Testis (tissue), 3 donors: ENCODE measurements around the gene SMIM44. TPM values are rescaled to one million over a fixed set of nuclear protein-coding genes. Genes with fewer than 3 reads are reported as not detected.
A peak's percentile ranks its signal among the peaks of the same experiment; 100 is the strongest.

Source experiments
- DNase-seq: peaks from one replicate; pipeline ENCODE4 v3.0.0-alpha.2; 2019
- H3K27ac ChIP-seq, 2 donors: fragments of 200-600 bp; sonication (generic); one replicate each; pipeline ENCODE4 v1.5.1; 2019
- H3K27me3 ChIP-seq: fragments of 200-600 bp; sonication (generic); one replicate; pipeline ENCODE4 v1.5.1; 2019
- H3K36me3 ChIP-seq: fragments of 200-600 bp; sonication (generic); one replicate; pipeline ENCODE4 v1.5.1; 2017; ENCODE audit warnings: low read depth; ENCODE audit errors: missing control alignments
- H3K4me1 ChIP-seq: fragments of 200-600 bp; sonication (generic); one replicate; pipeline ENCODE4 v1.5.1; 2019
- H3K4me3 ChIP-seq, 2 donors: fragments of 200-600 bp; sonication (generic); one replicate each; pipeline ENCODE4 v1.5.1; 2017 to 2019
- H3K9me3 ChIP-seq: fragments of 200-600 bp; sonication (generic); one replicate; pipeline ENCODE4 v1.5.1; 2017
- POLR2A ChIP-seq: fragments of 450-650 bp; IDR thresholded peaks from one replicate; pipeline ENCODE4 v1.6.1; 2017; ENCODE audit warnings: antibody characterized with exemption, mild to moderate bottlenecking, moderate library complexity
- WGBS, 2 donors: methylation state at CpG; one replicate each; pipeline ENCODE4 v1.1.5; 2018; 5-methylcytosine and 5-hydroxymethylcytosine counted together
- intact Hi-C: fragments of 100-400 bp; cut with DNase I; formaldehyde crosslinking; loops from one replicate; pipeline ENCODE4 v1.15.1; 2023; ENCODE audit warnings: low total_unique reads
- polyA plus RNA-seq: library from polyadenylated mRNA; stranded (reverse); fragments of 350-450 nt; fragmentation: Illumina TruSeq; extraction: RNeasy Lipid Tissue Mini Kit (QIAGEN cat#74804); gene quantifications from one replicate; pipeline ENCODE4 v1.2.3, GENCODE V29; 2014; ENCODE audit warnings: low read depth, low replicate concordance; ENCODE audit not compliant: insufficient read depth
- total RNA-seq, 2 donors: library from RNA; depleted of rRNA; stranded (reverse); fragments of >200 nt; gene quantifications; one replicate each; pipeline ENCODE4 v1.2.3, GENCODE V29; 2016
- TF ChIP-seq, protein P1 (sequence below), 3 experiments: fragments of 450-650 bp in 2 of 3; fragments of 200-600 bp in 1 of 3; sonication (generic) in 1 of 3; IDR thresholded peaks; one replicate each; pipeline ENCODE4 v1.5.1; 2016 to 2019; ENCODE audit warnings: antibody characterized with exemption in 3 of 3, mild to moderate bottlenecking in 2 of 3, moderate library complexity in 1 of 3

Gene SMIM44
- total and polyA plus RNA-seq, 3 donors from 2014 or later: not detected

DNA sequence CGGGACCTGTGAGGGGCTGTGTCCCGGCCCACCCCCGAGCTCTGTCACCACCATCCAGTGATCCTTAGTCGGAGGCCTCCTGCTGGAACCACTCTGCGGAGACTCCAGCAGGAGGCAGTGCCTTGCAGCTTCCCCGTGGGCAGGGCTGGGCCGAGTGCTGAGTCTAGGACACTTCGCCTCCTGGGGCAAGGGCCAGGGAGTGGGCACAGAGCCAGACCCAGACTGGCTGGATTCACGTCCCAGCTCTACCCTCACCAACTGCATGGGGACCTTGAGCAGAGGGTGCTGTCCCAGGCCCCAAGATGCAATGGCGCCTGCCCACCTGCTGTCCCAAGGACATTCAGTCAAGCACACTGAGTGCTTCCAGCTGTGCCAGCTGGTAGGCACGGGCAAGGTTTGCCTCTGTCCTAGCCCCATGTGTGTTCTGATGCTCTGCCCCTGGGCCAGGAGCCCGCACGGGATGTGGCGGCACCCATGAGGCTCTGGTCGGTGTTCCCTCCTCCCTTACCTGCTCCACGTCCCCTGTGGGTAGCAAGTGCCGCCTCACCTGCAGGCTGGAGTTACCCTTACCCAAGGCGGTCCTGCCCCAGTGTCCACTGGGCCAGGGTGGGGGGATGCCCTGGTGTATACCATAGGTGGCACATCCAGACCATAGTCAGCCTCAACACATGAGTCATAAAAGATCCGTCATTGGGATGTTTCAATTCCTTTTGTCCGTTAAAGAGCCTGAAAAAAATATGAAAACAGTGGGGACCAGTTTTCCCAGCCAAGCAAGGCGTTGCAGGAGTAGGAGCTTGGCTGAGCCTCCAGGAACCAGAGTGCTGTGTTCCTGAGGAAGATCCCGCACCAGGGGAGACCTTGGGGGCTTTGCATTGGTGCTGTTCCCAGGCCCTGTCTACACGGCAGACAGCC, 30.2 kb upstream of the SMIM44 start:
- no peaks in the 10 kb centered on the region for H3K27me3 ChIP-seq
- no peaks in the 10 kb centered on the region for H3K36me3 ChIP-seq
- no peak overlapping the region for H3K4me3 ChIP-seq
- DNase-seq: peak; percentile 55
- WGBS, 2 donors: 64 to 72% methylated on average over 7 to 23 of the region's 23 CpGs
- H3K27ac ChIP-seq: no peak overlapping the region
- peaks cover 42% of the 10 kb centered on the region for H3K4me1 ChIP-seq
- no peaks in the 10 kb centered on the region for H3K9me3 ChIP-seq
- intact Hi-C loops: no loop called here
- no peak for TF ChIP-seq POLR2A
- TF ChIP-seq, protein P1, sequence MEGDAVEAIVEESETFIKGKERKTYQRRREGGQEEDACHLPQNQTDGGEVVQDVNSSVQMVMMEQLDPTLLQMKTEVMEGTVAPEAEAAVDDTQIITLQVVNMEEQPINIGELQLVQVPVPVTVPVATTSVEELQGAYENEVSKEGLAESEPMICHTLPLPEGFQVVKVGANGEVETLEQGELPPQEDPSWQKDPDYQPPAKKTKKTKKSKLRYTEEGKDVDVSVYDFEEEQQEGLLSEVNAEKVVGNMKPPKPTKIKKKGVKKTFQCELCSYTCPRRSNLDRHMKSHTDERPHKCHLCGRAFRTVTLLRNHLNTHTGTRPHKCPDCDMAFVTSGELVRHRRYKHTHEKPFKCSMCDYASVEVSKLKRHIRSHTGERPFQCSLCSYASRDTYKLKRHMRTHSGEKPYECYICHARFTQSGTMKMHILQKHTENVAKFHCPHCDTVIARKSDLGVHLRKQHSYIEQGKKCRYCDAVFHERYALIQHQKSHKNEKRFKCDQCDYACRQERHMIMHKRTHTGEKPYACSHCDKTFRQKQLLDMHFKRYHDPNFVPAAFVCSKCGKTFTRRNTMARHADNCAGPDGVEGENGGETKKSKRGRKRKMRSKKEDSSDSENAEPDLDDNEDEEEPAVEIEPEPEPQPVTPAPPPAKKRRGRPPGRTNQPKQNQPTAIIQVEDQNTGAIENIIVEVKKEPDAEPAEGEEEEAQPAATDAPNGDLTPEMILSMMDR (IDR thresholded peaks at IDR 0.05): no peak

DNA sequence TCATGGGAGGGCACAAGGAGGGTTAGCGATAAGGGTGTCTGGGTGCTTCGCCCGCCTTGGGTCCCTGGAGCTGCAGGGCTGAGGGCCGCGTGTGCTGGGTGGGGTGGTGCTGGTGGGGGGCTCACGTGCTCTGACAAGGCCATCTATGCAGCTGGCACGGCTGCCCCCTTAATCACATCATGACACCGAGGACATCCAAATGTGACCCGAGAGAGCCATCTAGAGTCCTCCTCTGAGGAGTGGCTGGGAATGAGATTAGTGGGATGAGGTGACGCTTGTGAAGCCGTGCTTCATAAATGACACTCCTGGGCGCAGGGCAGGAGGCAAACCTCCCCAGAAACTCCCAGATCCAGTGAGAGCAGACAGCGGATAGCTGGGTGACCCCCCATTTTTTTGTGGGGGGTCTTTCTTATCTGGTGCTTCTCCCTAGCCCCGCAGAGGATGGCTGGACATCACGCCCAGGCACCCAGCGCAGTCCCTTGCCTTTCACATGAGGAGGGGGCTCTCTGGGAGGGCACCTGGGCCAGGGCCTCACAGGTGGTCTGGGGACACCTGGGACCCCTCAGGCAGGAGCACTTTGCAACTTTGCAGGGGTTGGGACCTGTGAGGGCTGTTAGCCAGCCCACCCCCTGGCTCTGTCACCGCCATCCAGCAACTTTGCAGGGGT, 29.5 kb upstream of the SMIM44 start:
- Histone ChIP-seq H3K9me3 (no peaks in the 10 kb centered on the region), H3K27ac (no peak overlapping the region), H3K36me3 (no peaks in the 10 kb centered on the region), H3K4me3 (no peak overlapping the region), H3K27me3 (no peaks in the 10 kb centered on the region), H3K4me1 (peaks cover 47% of the 10 kb centered on the region)
- no peak for DNase-seq
- WGBS, 2 donors: 67 to 97% methylated on average over 4 to 17 of the region's 17 CpGs
- TF ChIP-seq, protein P1 (IDR thresholded peaks at IDR 0.05): no peak
- no peak for TF ChIP-seq POLR2A
- intact Hi-C loops: no loop called here

DNA sequence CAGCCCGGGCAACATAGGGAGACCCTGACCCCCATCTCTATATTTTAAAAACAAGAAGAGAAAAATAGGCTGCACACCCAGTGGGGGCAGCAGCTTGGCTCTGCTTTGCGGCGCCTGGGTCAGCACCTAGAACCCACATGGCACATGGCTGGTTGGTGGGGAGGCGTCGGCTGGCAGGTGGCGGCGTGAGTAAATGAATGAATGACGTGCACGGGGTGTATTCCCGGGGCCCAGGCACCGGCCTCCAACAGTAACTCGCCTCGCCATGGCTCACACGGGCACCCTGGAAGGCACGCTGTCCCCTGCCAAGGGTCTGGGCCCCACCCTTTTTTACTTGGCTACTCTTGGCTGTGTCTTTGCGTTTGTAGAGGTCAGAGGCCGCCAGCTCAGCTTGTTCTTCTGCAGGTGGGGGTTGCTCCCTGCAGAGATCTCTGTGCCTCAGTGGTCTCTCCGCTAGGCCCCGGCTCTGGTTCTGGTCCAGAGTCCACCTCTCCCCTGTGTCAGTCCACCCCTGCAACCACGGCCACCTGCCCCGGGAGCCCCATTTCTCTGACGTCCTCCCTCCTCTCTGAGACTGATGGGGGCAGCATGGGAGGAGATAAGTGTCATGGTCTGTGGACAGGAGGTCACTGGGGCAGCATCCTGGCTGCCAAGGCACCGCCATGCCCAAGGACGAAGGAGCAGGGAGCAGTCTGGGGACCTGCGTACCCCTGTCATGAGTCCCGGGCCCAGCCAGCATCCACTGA, 28.4 kb upstream of the SMIM44 start:
- Histone ChIP-seq H3K9me3 (no peaks in the 10 kb centered on the region), H3K36me3 (no peaks in the 10 kb centered on the region), H3K27ac (no peak overlapping the region), H3K4me3 (no peak overlapping the region), H3K27me3 (no peaks in the 10 kb centered on the region), H3K4me1 (peaks cover 51% of the 10 kb centered on the region)
- no peak for TF ChIP-seq POLR2A
- TF ChIP-seq, protein P1 (IDR thresholded peaks at IDR 0.05): no peak
- intact Hi-C loops: no loop called here
- no peak for DNase-seq
- 60 to 83% methylated on average over 20 to 26 of the region's 26 CpGs for WGBS, 2 donors

DNA sequence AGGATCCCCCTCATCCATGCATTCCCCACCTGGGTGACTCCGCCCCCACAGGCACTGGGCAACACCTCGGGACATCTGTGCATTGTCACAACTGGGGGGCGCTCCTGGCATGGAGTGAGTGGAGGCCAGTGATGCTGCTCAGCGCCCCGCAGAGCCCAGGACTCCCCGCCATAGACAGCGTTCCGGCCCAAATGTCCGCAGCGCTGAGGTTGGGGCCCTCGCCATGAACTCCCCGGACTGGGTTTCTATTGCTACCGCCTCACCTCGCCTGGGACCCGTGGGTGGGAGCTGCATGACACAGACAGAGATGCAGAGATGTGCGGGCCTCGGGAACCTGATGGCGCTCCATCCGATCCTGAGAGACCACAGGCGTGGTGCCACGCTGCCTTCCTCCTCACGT, 27.5 kb upstream of the SMIM44 start:
- H3K27ac ChIP-seq: no peak overlapping the region
- TF ChIP-seq, protein P1 (IDR thresholded peaks at IDR 0.05): no peak
- TF ChIP-seq POLR2A: no peak
- 87 to 90% methylated on average over 5 to 14 of the region's 22 CpGs for WGBS, 2 donors
- no peaks in the 10 kb centered on the region for H3K27me3 ChIP-seq
- no peak for DNase-seq
- intact Hi-C loops: no loop called here
- no peak overlapping the region for H3K4me3 ChIP-seq
- H3K36me3 ChIP-seq: no peaks in the 10 kb centered on the region
- peaks cover 41% of the 10 kb centered on the region for H3K4me1 ChIP-seq
- H3K9me3 ChIP-seq: no peaks in the 10 kb centered on the region
